Kidney (tissue), 14 donors: ENCODE data around the gene KDM3A. TPM values are rescaled to one million over a fixed set of nuclear protein-coding genes. Genes with fewer than 3 reads are reported as not detected.

Source experiments
- DNase-seq, 5 donors: peaks; one replicate each; pipeline ENCODE4 v3.0.0-alpha.2; 2013 to 2020
- FAIRE-seq: peaks from 2 replicates; lab custom pipeline; 2012; peaks lifted over from hg19 to GRCh38; lab: Jason Lieb, UNC
- H3K27ac ChIP-seq, 2 donors: one replicate each; pipeline ENCODE4 v1.7.0; 2013; ENCODE audit warnings: low read depth in 2 of 2, low read length in 2 of 2, inconsistent platforms in 1 of 2
- H3K27me3 ChIP-seq: one replicate; pipeline ENCODE4 v1.7.1; 2013; ENCODE audit warnings: low read length, inconsistent platforms; ENCODE audit not compliant: control insufficient read depth, insufficient read depth
- H3K36me3 ChIP-seq, 3 donors: one replicate each; pipeline versions ENCODE4 v1.7.0 to v1.7.1; 2013; ENCODE audit warnings: low read length in 3 of 3, control low read depth in 1 of 3, inconsistent platforms in 1 of 3; ENCODE audit not compliant: insufficient read depth in 3 of 3, control insufficient read depth in 2 of 3
- H3K4me1 ChIP-seq, 3 donors: one replicate each; pipeline versions ENCODE4 v1.7.0 to v1.7.1; 2013; ENCODE audit warnings: low read length in 3 of 3, inconsistent platforms in 1 of 3, low read depth in 1 of 3; ENCODE audit not compliant: control insufficient read depth in 2 of 3, insufficient read depth in 2 of 3
- H3K4me3 ChIP-seq, 3 donors: one replicate each; pipeline versions ENCODE4 v1.7.0 to v1.8.1; 2013; ENCODE audit warnings: low read length in 3 of 3, control low read depth in 1 of 3, inconsistent platforms in 1 of 3
- H3K9ac ChIP-seq, 3 donors: one replicate each; pipeline versions ENCODE4 v1.7.0 to v1.7.1; 2013; ENCODE audit warnings: low read length in 3 of 3, control low read depth in 1 of 3, inconsistent platforms in 1 of 3
- H3K9me3 ChIP-seq, 3 donors: one replicate each; pipeline versions ENCODE4 v1.7.0 to v1.7.1; 2013; ENCODE audit warnings: low read length in 3 of 3, control low read depth in 1 of 3, inconsistent platforms in 1 of 3; ENCODE audit not compliant: control insufficient read depth in 2 of 3, insufficient read depth in 1 of 3
- intact Hi-C: fragments of 100-400 bp; cut with DNase I; formaldehyde crosslinking; loops from one replicate; pipeline ENCODE4 v1.11.1; 2022
- polyA plus RNA-seq: library from polyadenylated mRNA; stranded (reverse); fragments of 350-450 nt; fragmentation: Illumina TruSeq; extraction: RNeasy Lipid Tissue Mini Kit (QIAGEN cat#74804); gene quantifications from one replicate; pipeline ENCODE4 v1.2.3, GENCODE V29; 2014; ENCODE audit warnings: low read depth, low replicate concordance; ENCODE audit not compliant: insufficient read depth
- total RNA-seq: library from RNA; stranded (reverse); fragmentation: NEBNext Ultra II Directional; extraction: Animal tissue kit (Norgen Biotek cat#: 25700); gene quantifications from one replicate; pipeline ENCODE4 v1.2.1, GENCODE V29; 2021
- TF ChIP-seq, protein P1 (sequence below): IDR thresholded peaks from 3 replicates; pipeline ENCODE4 v1.5.1; 2012; ENCODE audit warnings: mild to moderate bottlenecking, moderate library complexity, borderline replicate concordance; ENCODE audit not compliant: insufficient read depth; ENCODE audit errors: extremely low read depth
- donor health status: control.
- donor health status: control.
- donor health status: control.
- donor health status: control.
- donor health status: control.
- donor health status: DM: yes; HTN: yes; CAD: no.
- donor health status: Normal renal cell carcinoma (clear cell type).

KDM3A gene
- total and polyA plus RNA-seq, 2 donors from 2014 or later, result 10.9 to 43.8 TPM

DNA sequence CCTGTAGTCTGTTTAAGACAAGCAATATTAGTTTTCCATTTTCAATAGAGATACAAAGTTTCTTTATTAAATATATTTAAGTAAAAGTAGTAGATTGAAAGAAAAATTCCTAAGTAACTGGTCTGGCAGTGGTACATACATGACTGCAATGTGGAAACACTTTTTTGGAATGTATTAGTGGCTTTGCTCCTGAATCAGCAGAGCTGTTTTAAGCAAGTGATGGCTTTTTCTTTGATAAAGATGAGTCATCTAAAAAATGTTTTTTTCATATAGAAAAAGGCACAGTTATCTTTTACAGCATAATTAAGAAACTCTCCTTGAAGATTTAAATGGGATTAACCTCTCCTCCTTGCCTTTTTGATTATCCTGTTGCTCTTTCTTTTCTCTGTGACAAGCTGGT, 34.9 kb downstream of the KDM3A start:
- Histone ChIP-seq H3K9ac (no peak overlapping the region), H3K27me3 (no peaks in the 10 kb centered on the region), H3K9me3 (no peaks in the 10 kb centered on the region), H3K36me3 (peaks cover 10 to 57% (median 40%) of the 10 kb centered on the region in 3 donors), H3K4me3 (no peak overlapping the region), H3K27ac (no peak overlapping the region), H3K4me1 (no peaks in the 10 kb centered on the region)
- intact Hi-C loops, result no loop called here
- FAIRE-seq, result no peak
- DNase-seq, result no peak
- TF ChIP-seq, protein P1, sequence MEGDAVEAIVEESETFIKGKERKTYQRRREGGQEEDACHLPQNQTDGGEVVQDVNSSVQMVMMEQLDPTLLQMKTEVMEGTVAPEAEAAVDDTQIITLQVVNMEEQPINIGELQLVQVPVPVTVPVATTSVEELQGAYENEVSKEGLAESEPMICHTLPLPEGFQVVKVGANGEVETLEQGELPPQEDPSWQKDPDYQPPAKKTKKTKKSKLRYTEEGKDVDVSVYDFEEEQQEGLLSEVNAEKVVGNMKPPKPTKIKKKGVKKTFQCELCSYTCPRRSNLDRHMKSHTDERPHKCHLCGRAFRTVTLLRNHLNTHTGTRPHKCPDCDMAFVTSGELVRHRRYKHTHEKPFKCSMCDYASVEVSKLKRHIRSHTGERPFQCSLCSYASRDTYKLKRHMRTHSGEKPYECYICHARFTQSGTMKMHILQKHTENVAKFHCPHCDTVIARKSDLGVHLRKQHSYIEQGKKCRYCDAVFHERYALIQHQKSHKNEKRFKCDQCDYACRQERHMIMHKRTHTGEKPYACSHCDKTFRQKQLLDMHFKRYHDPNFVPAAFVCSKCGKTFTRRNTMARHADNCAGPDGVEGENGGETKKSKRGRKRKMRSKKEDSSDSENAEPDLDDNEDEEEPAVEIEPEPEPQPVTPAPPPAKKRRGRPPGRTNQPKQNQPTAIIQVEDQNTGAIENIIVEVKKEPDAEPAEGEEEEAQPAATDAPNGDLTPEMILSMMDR, result no peak

DNA sequence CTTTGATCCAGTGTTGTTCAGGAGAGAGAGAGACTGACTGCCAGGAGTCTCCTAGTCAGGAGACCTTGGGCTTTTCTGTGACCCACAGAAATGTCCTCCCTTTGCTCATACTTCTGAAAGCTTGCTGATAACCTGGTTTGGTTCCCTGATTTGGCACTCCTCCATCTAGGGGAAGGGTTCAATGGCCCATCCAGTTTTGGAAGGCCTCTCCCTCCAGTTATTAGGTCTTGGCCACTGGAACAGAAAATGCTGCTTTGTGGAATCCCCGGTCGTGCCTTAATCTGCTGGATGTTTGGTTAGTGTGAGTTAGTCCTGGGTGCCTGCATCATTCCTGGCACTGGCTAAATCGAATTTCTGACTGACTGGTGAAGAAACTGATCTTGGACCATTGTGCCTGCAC, 35.7 kb downstream of the KDM3A start:
- TF ChIP-seq, protein P1, result no peak
- no peaks in the 10 kb centered on the region for H3K4me1 ChIP-seq
- intact Hi-C loops, result no loop called here
- no peaks in the 10 kb centered on the region for H3K9me3 ChIP-seq
- DNase-seq, result no peak
- H3K36me3 ChIP-seq, result peaks cover 10 to 60% (median 38%) of the 10 kb centered on the region in 3 donors
- no peaks in the 10 kb centered on the region for H3K27me3 ChIP-seq
- H3K27ac ChIP-seq, result no peak overlapping the region
- no peak for FAIRE-seq
- H3K4me3 ChIP-seq, result no peak overlapping the region
- H3K9ac ChIP-seq, result no peak overlapping the region

DNA sequence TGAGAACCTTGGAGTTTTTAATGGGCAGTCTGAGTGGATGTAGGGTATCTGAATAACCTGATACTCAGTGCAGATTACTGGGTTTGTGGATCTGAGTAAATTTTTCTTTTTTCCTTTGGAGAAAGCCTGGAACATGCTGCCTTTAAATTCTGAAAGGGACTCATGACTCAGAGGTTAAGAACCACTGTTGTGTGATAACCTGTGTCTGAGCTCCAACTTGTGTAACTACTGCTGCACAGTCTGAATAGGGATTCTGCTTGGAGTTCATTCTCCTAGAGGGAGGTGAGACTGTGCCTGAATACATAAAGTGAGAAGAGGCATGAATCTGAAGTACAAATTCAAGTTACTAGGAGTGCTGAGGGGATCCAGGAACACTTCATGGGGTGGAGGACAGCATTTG, 36.2 kb downstream of the KDM3A start:
- H3K4me3 ChIP-seq, result no peak overlapping the region
- H3K9ac ChIP-seq, result no peak overlapping the region
- H3K27me3 ChIP-seq, result no peaks in the 10 kb centered on the region
- DNase-seq (no peak), FAIRE-seq (no peak)
- TF ChIP-seq, protein P1, result no peak
- H3K9me3 ChIP-seq, result no peaks in the 10 kb centered on the region
- no peak overlapping the region for H3K27ac ChIP-seq
- intact Hi-C loops, result no loop called here
- H3K4me1 ChIP-seq, result no peaks in the 10 kb centered on the region
- H3K36me3 ChIP-seq, result peaks cover 12 to 64% (median 43%) of the 10 kb centered on the region in 3 donors

DNA sequence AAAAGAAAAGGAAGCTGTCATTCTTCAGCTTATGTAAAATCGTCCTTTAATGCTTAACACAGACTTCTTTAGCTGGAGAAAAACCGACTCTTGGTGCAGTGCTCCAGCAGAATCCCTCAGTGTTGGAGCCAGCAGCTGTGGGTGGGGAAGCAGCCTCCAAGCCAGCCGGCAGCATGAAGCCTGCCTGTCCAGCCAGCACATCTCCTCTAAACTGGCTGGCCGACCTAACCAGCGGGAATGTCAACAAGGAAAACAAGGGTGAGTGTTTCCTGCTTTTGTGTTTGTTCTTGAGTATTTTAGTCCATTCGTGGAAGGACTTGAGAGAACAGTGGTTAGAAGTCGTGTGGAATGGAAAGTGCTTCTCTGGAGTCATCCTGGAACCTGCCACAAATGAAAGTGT, 38.9 kb downstream of the KDM3A start:
- DNase-seq (peak in 1 of 5 donors; percentile 1), FAIRE-seq (no peak)
- Histone ChIP-seq H3K27ac (no peak overlapping the region), H3K9me3 (no peaks in the 10 kb centered on the region), H3K36me3 (peaks cover 15 to 76% (median 48%) of the 10 kb centered on the region in 3 donors), H3K9ac (no peak overlapping the region), H3K4me3 (no peak overlapping the region), H3K27me3 (no peaks in the 10 kb centered on the region), H3K4me1 (peaks cover 0 to 3% (median 0%) of the 10 kb centered on the region in 3 donors)
- TF ChIP-seq, protein P1, result no peak
- intact Hi-C loops, result no loop called here
